ENCODE data around the gene KCNQ2.

The KCNQ2 gene

GRCh38 chr20:63443606-63444395 lies 28.7 kb downstream of the KCNQ2 start:
- no peak for DNase-seq (ENCODE audit: low read depth, low spot score)
- no peak for TF ChIP-seq CTCF (IDR thresholded peaks at IDR 0.05; ENCODE audit: low read depth, low read length)
- H3K4me3 ChIP-seq (ENCODE audit: low read depth, low read length) = no peak overlapping the region
- in situ Hi-C loops (cut with HindIII; ENCODE audit: low sequenced_read_pairs) = no loop called here

GRCh38 chr20:63442100-63442493 lies 30.4 kb downstream of the KCNQ2 start:
- no peak overlapping the region for H3K4me3 ChIP-seq (ENCODE audit: low read depth, low read length)
- no peak for DNase-seq (ENCODE audit: low read depth, low spot score)
- TF ChIP-seq CTCF (IDR thresholded peaks at IDR 0.05; ENCODE audit: low read depth, low read length) = no peak
- in situ Hi-C loops (cut with HindIII; ENCODE audit: low sequenced_read_pairs) = no loop called here

GRCh38 chr20:63441136-63442099 lies 31.0 kb downstream of the KCNQ2 start:
- no peak for DNase-seq (ENCODE audit: low read depth, low spot score)
- in situ Hi-C loops (cut with HindIII; ENCODE audit: low sequenced_read_pairs) = no loop called here
- TF ChIP-seq CTCF (IDR thresholded peaks at IDR 0.05; ENCODE audit: low read depth, low read length) = no peak
- H3K4me3 ChIP-seq (ENCODE audit: low read depth, low read length) = no peak overlapping the region

- H3K4me3 ChIP-seq (ENCODE audit: low read depth, low read length) = no peak overlapping the region
- in situ Hi-C loops (cut with HindIII; ENCODE audit: low sequenced_read_pairs) = no loop called here
- no peak for TF ChIP-seq CTCF (IDR thresholded peaks at IDR 0.05; ENCODE audit: low read depth, low read length)
- no peak for DNase-seq (ENCODE audit: low read depth, low spot score)
Measured at GRCh38 chr20:63440366-63440955, 32.0 kb downstream of the KCNQ2 start.

- TF ChIP-seq CTCF (IDR thresholded peaks at IDR 0.05; ENCODE audit: low read depth, low read length) = no peak
- no peak for DNase-seq (ENCODE audit: low read depth, low spot score)
Measured at GRCh38 chr20:63439866-63440265, 32.6 kb downstream of the KCNQ2 start.

GRCh38 chr20:63438121-63438520 lies 34.3 kb downstream of the KCNQ2 start:
- in situ Hi-C loops (cut with HindIII; ENCODE audit: low sequenced_read_pairs) = no loop called here
- no peak for TF ChIP-seq CTCF (IDR thresholded peaks at IDR 0.05; ENCODE audit: low read depth, low read length)
- H3K4me3 ChIP-seq (ENCODE audit: low read depth, low read length) = no peak overlapping the region
- DNase-seq (ENCODE audit: low read depth, low spot score) = no peak

More at GRCh38 chr20:63439866-63440265, 32.6 kb downstream of the KCNQ2 start:
- in situ Hi-C loops (cut with HindIII; ENCODE audit: low sequenced_read_pairs) = no loop called here
- no peak overlapping the region for H3K4me3 ChIP-seq (ENCODE audit: low read depth, low read length)
